Lower lobe of right lung (tissue), 2 donors: ENCODE measurements around the gene BRF1. TPM values are rescaled to one million over a fixed set of nuclear protein-coding genes. Genes with fewer than 3 reads are reported as not detected.

Experiments used
- ATAC-seq, 2 donors: fragments of 200-7000 bp; cut with Tn5 transposase; one replicate each; pipeline ENCODE4 v1.9.1; 2020 to 2022; ENCODE audit warnings: mild to moderate bottlenecking in 2 of 2, moderate library complexity in 2 of 2
- DNase-seq: peaks from one replicate; pipeline ENCODE4 v3.0.0-alpha.2; 2020
- H3K27ac ChIP-seq: fragments of 200-600 bp; one replicate; pipeline ENCODE4 v1.8.0; 2022
- H3K27me3 ChIP-seq: fragments of 200-600 bp; one replicate; pipeline ENCODE4 v1.8.0; 2022; ENCODE audit warnings: low read depth
- H3K36me3 ChIP-seq: fragments of 200-600 bp; one replicate; pipeline ENCODE4 v1.8.0; 2022; ENCODE audit warnings: mild to moderate bottlenecking
- H3K4me1 ChIP-seq: fragments of 200-600 bp; one replicate; pipeline ENCODE4 v1.8.0; 2022
- H3K4me3 ChIP-seq: fragments of 200-600 bp; one replicate; pipeline ENCODE4 v1.8.0; 2022; ENCODE audit warnings: mild to moderate bottlenecking
- H3K9me3 ChIP-seq: fragments of 200-600 bp; one replicate; pipeline ENCODE4 v1.8.0; 2022
- CTCF ChIP-seq: fragments of 200-600 bp; IDR thresholded peaks from one replicate; pipeline ENCODE4 v1.8.0; 2022; ENCODE audit warnings: antibody characterized with exemption, mild to moderate bottlenecking
- intact Hi-C: fragments of 100-400 bp; cut with DNase I; formaldehyde crosslinking; loops from one replicate; pipeline ENCODE4 v1.11.0; 2022
- total RNA-seq: library from RNA; stranded (reverse); fragmentation: NEBNext Ultra II Directional; extraction: Animal tissue kit (Norgen Biotek cat#: 25700); gene quantifications from one replicate; pipeline ENCODE4 v1.2.1, GENCODE V29; 2021
- donor health status: DM: no; HTN: yes; CAD: no; lungs with severe emphysema.

The BRF1 gene
- total RNA-seq, 1 donor from 2014 or later = 35.7 TPM

DNA sequence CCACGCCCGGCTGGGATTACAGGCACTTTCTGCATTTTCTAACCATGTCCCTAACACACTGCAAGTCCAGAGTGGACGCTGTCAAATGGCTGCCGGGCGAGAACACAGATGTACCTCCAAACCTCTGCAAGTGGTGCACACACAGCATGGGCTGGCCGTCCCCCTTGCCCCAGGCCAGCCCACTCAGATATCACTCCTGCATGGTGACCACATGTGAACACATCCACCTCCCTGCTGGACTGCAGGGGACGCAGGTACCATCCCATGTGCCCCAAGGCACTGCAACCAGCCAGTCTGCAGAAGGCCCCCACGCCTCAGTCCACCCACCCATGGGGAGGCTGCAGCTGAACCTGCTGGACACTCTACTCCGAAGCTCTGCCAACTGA lies 14.0 kb downstream of the BRF1 start:
- no peaks in the 10 kb centered on the region for H3K27me3 ChIP-seq
- no peak for TF ChIP-seq CTCF
- intact Hi-C loops = no loop called here
- H3K9me3 ChIP-seq = no peaks in the 10 kb centered on the region
- peaks cover 15% of the 10 kb centered on the region for H3K4me1 ChIP-seq
- no peak overlapping the region for H3K4me3 ChIP-seq
- DNase-seq (no peak), ATAC-seq (no peak)
- H3K27ac ChIP-seq = no peak overlapping the region
- peaks cover 13% of the 10 kb centered on the region for H3K36me3 ChIP-seq

GRCh38 chr14:105285174-105285573 lies 15.6 kb downstream of the BRF1 start:
- TF ChIP-seq CTCF = no peak
- ATAC-seq (no peak), DNase-seq (no peak)
- peaks cover 9% of the 10 kb centered on the region for H3K4me1 ChIP-seq
- no peak overlapping the region for H3K4me3 ChIP-seq
- no peak overlapping the region for H3K27ac ChIP-seq
- intact Hi-C loops = no loop called here
- no peaks in the 10 kb centered on the region for H3K9me3 ChIP-seq
- peaks cover 13% of the 10 kb centered on the region for H3K36me3 ChIP-seq
- no peaks in the 10 kb centered on the region for H3K27me3 ChIP-seq

DNA sequence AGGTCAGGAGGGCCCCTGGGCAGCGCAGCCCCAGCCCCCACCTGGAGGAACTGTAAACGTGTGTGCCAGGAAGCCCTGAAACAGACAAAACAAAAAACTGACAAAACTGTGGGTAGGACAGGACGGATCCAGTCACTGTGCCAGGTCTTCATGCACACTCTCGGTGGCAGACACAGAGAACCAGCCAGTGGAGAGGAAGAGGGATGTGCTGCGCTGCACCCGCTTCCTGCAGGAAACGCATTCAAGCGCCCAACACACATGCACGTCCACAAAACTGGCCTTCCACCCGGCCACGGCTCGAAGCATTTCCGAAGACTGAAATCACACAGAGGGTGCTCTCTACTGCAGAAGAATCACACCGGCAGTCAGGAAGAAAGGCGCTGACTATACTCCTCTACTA lies 16.9 kb downstream of the BRF1 start:
- TF ChIP-seq CTCF = no peak
- peaks cover 9% of the 10 kb centered on the region for H3K4me1 ChIP-seq
- intact Hi-C loops = no loop called here
- peak overlapping the region; percentile 36 for H3K27ac ChIP-seq
- no peaks in the 10 kb centered on the region for H3K27me3 ChIP-seq
- no peak for ATAC-seq
- H3K9me3 ChIP-seq = no peaks in the 10 kb centered on the region
- no peak overlapping the region for H3K4me3 ChIP-seq
- no peak for DNase-seq
- H3K36me3 ChIP-seq = peaks cover 13% of the 10 kb centered on the region

- intact Hi-C loops = no loop called here
- ATAC-seq = no peak
- no peak for TF ChIP-seq CTCF
- Histone ChIP-seq H3K4me3 (no peak overlapping the region), H3K27me3 (no peaks in the 10 kb centered on the region), H3K36me3 (peaks cover 13% of the 10 kb centered on the region), H3K4me1 (peaks cover 9% of the 10 kb centered on the region), H3K27ac (no peak overlapping the region), H3K9me3 (no peaks in the 10 kb centered on the region)
- DNase-seq = no peak
Observed at GRCh38 chr14:105283028-105283427, 17.8 kb downstream of the BRF1 start.

DNA sequence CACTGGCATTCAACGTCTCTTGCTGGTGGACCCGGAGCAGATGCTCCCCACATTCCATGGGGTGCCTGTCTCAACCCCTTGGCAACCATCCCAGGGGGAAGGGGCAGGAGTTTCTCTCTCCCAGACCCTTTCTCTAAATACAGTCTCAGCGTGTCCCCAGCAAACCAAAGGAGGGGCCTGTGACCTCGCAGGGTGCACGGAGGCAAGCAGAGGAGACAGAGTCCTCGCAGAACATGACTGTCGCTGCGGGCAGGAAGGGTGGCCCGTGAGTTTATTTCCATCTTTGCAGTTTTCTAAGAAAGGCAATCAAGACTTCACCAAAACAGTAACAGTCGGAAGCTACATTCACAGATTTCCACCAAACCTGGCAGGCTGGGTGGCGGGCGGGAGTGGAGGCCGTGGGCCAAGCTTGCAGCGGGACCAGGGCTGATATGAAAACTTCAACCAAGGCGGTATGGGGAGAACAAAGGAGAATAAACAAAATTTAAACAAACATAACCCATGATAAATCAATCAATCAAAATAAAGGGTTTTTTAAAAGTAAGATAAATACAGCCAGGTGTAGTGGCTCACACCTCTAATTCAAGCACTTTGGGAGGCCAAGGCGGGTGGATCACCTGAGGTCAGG lies 18.6 kb downstream of the BRF1 start:
- Histone ChIP-seq H3K27me3 (no peaks in the 10 kb centered on the region), H3K27ac (no peak overlapping the region), H3K9me3 (no peaks in the 10 kb centered on the region), H3K4me1 (peaks cover 12% of the 10 kb centered on the region), H3K36me3 (peaks cover 13% of the 10 kb centered on the region), H3K4me3 (no peak overlapping the region)
- intact Hi-C loops = no loop called here
- no peak for DNase-seq
- ATAC-seq = no peak
- peak; percentile 11 for TF ChIP-seq CTCF
